ENCODE results near the gene EML4. TPM values are rescaled to one million over a fixed set of nuclear protein-coding genes. Genes with fewer than 3 reads are reported as not detected.

EML4 gene
- total and polyA plus RNA-seq, 10 of the 15 experiments (the other 5 are each of a cell fraction or from before 2014, with no cell fraction given): 23.1 to 91.3 (median 77.4) TPM

- TF ChIP-seq HSF1 (IDR thresholded peaks at IDR 0.05; ENCODE audit: low read depth, low read length): no peak
- peak; percentile 92 for TF ChIP-seq USF1 (IDR thresholded peaks at IDR 0.05; ENCODE audit: borderline replicate concordance, extremely low read length, insufficient read depth, low read depth, low read length)
- TF ChIP-seq RBBP5 (conservative IDR thresholded peaks at IDR 0.05): no peak
- peak; percentile 59 for TF ChIP-seq SP1 (IDR thresholded peaks at IDR 0.05; ENCODE audit: low read depth, low read length)
- TF ChIP-seq RFX5 (IDR thresholded peaks at IDR 0.05; ENCODE audit: low read depth, low read length): no peak
- TF ChIP-seq RUNX3 (IDR thresholded peaks at IDR 0.05; ENCODE audit: low read length): no peak
- no peak for TF ChIP-seq ZNF622 (IDR thresholded peaks at IDR 0.05)
- no peak; the same call in 1 of the 2 replicates for TF ChIP-seq NR2F1 (conservative IDR thresholded peaks at IDR 0.05)
- TF ChIP-seq CUX1 (IDR thresholded peaks at IDR 0.05; ENCODE audit: insufficient replicate concordance, low read depth, low read length): no peak
- TF ChIP-seq ATF3 (IDR thresholded peaks at IDR 0.05; ENCODE audit: borderline replicate concordance, extremely low read depth, low read depth, low read length): peak; percentile 42; the same call in 1 of the 2 replicates
- TF ChIP-seq POLR2AphosphoS2 (IDR thresholded peaks at IDR 0.05; ENCODE audit: low read depth, low read length): no peak; the same call in 1 of the 2 replicates
- TF ChIP-seq CEBPB (IDR thresholded peaks at IDR 0.05; ENCODE audit: borderline replicate concordance in 1 of 2, low read depth in 2 of 2, low read length in 2 of 2): no peak
- no peak for TF ChIP-seq ZNF24 (IDR thresholded peaks at IDR 0.05)
- no peak for TF ChIP-seq PKNOX1 (IDR thresholded peaks at IDR 0.05)
- TF ChIP-seq ZBTB4 (CRISPR knock-in tag; IDR thresholded peaks at IDR 0.05): no peak
- TF ChIP-seq HDAC2 (IDR thresholded peaks at IDR 0.05): no peak
- TF ChIP-seq TCF3 (IDR thresholded peaks at IDR 0.05; ENCODE audit: borderline replicate concordance, insufficient read depth, low read depth, low read length): no peak
Observed at GRCh38 chr2:42169100-42169873, at the start of gene EML4 (continued).
